ENCODE data around the gene ALPG.
"Not testable (repeated sequence)": the region's sequence is repeated elsewhere in the genome, so short reads cannot be mapped to it uniquely, and the experiment has no call there.

Gene ALPG

DNA sequence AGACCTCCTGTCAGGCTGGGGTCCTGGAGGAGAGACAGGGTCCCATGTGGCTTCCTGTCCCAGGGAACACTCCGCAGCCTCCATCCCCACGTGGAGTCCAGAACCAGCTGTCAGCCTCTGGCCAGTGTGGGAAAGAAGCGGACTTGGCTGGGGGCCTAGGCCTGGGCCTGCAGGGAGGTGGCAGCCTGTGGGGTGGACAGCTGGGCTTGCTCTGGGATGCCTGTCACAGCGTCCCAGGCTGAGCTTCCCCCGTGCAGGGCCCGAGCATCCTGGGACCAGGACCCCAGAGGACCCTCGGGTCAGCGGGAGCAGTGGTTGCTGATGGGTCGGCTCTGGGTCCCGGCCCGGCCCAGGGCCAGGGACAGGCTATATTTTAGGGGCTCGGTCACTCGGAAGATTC, 35.8 kb downstream of the ALPG start:
- DNase-seq, result not testable (repeated sequence)

DNA sequence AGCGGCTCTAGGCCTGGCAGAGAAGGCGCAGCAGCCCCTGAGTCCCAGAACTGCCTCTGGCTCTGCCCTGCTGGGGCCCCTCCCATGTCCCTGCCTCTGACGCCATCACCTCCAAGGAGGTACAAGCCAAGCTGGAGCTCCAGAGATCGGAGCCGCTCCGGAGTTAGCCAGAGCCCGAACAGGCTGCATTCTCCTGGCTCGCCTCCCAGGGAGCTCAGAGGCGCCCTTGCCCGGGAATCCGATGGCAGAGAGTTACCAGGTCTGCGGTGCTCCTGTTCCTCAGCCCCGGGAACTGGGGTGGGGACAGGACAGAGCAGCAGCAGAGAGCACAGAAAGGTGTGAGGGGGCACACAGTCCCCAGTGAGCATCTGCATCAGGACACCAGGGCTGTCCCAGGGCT, 36.4 kb downstream of the ALPG start:
- DNase-seq, result not testable (repeated sequence)

DNA sequence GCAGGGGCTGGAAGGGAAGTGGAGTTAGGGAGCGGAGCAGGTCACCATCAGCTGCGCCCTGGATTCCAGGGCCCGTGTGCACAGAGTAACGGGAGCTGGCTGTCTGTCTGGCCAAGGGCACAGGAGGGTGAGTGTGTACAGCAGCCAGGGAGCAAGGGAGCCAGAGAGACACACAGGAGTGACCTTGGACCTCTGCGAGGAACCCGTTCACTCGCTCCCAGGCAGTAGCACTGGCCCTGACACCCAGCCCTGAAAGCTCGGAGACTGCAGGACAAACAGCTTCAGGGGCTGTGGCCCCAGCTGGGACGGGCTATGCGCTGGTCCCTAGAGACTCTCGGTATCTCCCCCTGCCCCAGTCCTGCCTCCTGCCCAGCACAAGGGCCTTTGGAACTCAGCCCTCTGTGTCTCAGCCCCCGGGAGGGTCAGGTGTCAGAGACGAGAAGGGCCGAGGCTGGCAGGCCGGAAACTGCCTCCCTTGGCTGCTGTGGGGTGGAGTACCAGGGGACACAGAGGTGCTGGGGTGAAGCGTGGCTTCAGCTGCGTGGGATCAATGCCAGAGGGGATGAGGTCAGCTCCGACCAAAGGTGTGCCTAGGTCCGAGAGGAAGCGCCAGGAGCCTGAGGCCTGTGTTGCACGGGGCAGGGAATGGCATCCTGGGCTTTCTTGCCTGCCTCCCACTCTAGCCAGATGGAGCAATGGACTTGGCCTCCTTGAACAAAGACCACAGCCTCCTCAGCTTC, 37.2 kb downstream of the ALPG start:
- not testable (repeated sequence) for DNase-seq

DNA sequence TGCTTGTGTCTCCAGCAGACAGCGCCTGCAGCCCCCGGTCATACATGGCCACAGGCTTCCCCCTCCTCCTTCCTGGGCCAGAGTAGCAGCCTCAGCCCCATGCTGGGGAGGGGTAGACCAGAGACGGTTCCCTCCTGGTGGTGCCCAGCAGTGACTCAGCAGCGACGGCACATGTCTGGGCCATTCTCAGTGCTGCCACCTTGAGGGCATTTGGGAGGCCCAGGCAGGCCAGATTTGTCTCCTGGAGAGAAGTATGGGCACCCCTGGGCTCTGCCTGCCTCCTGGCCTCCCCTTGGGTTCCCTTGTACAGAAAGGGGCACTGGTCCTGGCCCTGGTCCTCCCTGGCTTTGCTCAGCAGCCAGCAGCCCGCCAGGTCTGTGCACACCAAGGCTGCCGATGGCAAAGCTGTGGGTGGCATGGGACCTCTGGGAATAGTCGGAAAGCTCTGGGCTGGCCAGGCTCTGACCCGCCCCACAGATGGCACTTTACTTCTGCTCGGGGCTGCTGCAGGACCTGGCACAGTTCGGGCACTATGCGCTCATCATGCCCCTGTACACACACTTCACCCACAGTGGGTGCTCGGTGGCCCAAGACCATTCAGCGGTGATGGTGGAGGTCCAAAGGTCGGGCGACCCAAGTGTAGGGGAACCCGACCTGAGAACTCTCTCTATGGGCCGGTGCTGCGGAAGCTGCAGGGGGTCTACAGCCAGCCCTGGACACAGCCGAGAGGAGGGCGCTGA, 37.9 kb downstream of the ALPG start:
- no peak for DNase-seq

DNA sequence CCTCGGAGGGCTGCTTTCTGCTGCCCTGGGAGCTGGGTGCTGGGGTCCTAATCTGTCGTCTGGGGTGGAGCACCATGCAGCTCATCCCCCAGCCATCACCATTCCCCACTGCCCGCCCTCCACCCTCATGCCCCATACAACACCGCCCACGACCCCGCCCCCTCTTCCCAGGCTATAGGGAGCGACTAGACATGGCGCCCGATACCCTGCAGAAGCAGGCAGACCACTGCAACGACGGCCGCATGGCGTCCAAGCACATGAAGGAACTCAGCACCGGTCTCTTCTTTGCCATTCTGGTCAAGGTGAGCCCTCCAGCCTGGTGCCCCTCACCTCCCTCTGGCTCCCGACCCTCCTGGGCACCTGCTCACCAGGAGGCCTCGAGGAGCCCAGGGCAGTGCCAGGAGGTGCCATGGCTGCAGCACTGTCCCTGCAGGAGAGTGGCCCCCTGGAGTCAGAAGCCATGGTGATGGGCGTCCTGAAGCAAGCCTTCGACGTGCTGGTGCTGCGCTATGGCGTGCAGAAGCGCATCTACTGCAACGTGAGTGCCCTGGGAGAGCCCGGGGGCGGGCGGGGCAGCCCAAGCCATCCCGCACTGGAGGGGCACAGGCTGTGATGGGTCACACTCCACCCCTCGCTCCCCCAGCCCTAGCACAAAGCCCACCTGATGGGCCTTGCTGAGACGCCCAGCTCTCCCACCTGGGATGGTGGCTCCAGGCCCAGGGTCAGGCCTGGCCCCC, 38.7 kb downstream of the ALPG start:
- DNase-seq, result not testable (repeated sequence)

DNA sequence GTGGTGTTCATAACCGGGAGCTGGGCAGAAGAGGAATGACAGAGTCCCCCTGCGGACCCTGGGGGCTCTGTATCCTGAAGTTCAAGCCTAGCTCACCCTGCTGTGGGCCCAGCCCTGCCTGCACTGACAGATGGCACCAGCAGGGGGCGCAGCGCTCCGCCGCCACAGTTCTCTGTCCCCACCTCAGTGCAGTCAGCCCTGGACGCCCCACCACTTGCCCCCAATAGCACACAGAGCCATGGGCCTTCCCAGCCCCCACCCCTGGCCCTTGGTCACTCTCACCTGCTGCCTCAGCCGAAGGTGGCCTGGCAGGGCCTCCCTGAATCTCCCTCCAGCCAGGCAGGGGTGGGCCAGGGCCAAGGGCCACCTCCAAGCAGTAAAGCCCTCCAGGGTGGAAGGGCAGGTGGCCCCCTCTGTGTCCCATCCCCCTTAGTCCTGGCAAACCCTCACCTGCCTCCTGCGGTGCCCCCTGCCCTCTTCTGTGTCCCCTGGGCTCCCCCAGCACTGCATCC, 39.7 kb downstream of the ALPG start:
- not testable (repeated sequence) for DNase-seq

DNA sequence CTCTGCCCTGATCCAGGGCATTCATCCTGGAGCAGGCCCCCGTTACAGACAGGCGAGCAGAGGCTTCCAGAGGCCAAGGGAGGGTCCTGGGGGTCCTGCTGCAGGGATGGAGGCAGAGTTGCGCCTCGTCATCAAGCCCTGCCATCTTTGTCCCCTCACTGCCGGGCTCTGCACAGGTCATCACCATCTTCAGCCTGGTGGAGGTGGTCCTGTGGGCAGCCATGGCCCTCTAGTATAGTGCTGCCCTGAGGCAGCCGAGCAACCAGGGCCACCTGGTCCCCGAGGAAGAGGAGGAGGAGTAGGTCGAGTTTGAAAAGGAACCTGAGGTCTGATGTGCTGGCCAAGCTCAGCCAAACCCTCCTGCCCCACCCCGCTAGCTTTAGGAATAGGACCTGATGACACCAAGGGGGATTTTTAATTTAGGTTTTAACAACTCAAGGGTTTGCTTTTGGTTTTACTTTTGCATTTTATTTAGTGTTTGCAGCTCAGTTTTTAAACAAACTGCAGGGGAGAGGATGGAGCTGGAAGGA, 40.5 kb downstream of the ALPG start:
- DNase-seq, result no peak

DNA sequence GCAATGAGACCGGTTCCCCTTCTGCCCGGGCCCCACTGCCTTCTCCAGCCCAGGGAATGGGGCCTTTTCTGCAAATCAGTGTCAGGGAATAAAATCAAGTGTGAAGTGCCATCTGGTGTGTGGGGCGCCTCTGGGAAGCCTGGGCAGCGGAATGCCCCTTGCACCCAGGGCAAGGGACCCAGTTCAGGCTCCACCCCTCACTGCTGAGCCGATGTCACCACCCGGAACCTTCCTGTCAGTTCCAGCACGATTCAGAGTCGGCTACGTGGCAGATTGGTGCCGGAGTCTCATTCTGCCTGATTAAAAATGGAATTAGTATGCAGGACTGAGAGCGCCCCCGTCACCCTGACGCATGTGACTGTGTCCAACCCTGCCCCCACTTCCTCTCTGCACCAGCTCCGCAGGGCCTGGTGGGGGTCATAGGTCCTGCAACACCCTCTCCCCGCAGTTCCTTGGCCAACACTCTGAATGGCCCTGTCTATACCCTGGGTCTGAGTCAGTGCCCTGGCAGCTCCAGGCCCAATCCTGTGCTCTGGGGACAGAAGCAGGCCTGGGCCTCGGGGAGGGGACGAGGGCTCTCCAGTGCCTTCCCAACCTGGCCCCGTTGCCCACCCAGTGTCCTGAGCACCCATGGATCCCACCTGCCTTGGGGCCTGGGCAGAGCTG, 41.1 kb downstream of the ALPG start:
- no peak for DNase-seq

DNA sequence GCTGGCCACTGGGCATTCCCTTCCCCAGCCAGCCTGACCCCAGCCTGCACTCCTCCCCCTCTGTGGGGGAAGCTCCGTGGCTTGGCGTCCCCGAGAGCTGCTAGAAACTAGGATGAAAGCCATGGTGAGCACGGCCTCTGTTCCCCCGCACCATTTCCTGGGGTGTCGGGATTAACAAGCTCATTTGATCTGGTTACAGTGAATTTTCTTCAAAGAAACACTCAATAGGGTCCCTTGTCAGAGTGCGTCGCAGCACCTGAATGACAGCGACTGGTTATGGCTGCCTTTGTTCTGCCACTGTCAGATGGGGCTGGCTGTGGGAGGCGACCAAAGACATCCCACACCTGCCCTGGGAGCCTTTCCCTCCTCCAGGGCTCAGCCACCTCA, 41.7 kb downstream of the ALPG start:
- DNase-seq, result no peak

DNA sequence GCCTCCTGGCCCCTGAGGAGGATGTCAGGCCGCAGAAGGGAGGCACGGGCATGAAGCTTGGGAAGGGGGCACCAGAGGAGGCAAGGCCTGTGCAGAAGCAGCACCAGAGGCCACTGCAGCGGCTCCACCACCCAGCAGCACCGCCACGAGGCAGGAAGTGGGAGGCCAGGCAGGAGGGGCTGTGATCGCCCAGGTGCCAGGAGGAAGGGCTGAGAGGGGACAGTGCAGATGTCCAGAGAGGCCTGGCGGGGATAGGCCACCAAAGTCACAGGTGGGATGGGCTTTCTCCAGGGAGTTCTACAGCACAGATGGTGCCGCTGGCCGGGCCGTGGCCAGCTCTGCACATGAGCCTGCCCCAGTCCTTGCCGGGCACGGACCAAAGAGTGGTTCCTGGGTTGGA, 43.3 kb downstream of the ALPG start:
- DNase-seq, result no peak

DNA sequence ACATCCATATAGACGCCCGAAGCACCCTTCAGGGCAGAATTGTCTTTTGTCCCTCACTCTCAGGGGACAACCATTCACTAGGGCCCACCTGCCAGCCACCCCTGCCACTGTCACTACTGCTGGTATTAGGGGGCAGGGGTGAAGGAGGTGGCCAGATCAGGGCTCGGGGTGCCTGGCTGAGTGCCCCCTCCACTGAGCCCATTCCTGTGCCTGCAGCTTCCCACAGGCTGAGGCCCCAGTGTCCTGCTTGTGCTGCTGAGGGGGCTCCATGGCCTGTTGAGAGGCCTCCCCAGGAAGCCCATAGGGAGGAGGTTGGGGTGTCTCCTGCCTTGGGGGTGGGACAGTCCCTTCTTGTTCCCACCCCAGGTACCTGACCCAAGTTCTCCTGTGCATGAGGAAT, 45.0 kb downstream of the ALPG start:
- not testable (repeated sequence) for DNase-seq

DNA sequence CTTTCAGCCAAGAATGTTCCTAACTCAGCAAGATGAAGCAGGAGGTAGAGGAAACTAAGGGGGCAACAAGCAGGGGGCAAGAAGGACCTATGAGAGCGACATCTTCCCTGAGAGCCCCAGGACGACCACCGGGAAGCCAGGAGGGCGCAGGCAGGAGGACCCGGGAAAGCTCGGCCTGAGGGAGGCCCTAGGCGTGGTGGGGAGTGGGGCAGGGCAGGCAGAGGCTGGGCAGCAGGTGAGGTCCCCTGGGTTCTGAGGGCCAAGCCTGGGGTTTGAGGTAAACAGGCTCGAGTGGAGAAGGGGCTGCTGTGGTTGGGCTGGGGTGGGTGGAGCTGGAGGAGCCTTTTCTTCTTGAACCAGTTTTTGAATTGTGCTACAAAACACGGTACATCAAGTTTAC, 48.0 kb downstream of the ALPG start:
- no peak for DNase-seq

DNA sequence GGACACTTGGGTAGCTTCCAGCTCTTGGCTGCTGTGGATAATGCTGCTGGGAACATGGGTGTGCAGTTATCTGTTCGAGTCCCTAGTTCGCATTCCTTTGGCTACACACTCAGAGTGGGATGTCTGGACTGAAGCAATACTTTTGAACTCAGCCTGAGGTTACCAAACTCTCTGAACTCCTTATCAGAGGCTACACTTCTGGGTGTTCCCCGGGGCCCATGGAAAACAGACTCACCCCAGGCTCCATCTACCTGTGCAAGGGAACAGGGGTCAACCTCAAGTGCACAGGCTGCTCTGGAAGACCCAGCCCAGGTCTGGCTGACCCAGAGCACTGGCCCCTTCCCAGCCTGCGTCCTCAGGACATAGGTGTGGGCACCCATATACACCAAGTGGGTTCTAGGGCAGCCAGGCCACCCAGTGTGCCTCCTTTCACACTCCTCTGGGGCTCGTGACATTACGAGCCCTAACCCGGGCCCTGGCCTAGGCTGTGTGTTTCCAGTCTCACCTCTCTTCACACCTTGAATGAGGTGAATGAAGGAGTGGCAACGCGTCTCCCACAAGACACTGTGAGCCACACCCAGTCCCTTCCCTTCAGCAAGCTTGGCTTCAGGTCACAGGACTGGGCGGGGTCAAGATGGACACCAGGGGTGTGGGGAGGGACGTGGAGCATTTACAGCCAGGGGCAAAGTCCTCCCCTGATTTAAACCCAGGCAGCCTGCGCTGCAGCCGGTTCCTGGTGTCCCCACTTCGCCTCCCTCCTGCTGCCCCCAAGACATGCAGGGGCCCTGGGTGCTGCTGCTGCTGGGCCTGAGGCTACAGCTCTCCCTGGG, 49.0 kb downstream of the ALPG start, which contains the start of gene ALPI:
ALPI (plus strand) TSS at position 728 of the 830 bp plus-strand sequence; CDS start at position 775, 47 bp downstream.
- DNase-seq, result no peak

DNA sequence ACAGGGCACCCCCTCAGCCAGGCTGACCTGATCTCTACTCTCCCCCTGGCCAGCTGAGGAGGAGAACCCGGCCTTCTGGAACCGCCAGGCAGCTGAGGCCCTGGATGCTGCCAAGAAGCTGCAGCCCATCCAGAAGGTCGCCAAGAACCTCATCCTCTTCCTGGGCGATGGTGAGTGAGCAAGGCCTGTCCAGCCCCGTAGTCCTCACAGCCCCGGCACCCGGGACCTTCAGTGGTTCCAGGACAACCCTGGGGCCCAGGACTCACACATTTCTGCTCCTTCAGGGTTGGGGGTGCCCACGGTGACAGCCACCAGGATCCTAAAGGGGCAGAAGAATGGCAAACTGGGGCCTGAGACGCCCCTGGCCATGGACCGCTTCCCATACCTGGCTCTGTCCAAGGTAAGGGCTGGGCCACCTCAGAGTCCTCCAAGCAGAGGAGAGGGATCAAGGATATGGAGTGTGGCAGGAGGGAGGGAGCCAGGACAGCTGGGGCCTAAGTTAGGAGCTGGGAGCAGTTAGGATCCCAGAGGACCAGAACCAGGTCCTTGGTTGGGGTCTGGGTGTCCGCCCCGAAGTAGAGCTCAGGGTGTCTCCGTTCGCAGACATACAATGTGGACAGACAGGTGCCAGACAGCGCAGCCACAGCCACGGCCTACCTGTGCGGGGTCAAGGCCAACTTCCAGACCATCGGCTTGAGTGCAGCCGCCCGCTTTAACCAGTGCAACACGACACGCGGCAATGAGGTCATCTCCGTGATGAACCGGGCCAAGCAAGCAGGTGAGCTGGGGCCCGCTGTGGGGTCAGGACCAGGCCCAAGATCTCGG, 49.9 kb downstream of the ALPG start:
- no peak for DNase-seq

DNA sequence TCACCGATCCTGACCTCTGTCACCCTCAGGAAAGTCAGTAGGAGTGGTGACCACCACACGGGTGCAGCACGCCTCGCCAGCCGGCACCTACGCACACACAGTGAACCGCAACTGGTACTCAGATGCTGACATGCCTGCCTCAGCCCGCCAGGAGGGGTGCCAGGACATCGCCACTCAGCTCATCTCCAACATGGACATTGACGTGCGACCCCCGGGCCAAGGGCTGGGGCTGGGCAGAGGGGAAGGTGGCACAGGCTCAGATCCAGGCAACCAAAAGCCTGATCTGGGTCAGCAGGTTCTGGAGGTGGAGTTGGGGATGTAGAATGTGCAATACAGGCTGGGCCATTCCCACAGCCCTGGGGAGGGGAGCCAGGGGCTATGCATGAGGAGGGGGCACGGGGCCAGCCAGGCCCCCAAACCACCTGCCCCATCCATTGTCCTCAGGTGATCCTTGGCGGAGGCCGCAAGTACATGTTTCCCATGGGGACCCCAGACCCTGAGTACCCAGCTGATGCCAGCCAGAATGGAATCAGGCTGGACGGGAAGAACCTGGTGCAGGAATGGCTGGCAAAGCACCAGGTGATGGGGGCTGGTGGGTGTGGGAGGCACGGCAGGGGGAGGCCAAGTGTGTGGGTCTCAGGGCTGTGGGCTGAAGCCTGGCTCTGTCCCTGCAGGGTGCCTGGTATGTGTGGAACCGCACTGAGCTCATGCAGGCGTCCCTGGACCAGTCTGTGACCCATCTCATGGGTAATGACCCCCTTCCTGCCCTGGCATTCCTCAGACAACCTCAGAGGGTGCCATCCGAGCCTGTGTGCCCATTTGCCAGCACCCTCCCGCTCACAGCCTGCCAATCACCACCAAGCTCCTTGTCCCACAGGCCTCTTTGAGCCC, 50.7 kb downstream of the ALPG start:
- no peak for DNase-seq

DNA sequence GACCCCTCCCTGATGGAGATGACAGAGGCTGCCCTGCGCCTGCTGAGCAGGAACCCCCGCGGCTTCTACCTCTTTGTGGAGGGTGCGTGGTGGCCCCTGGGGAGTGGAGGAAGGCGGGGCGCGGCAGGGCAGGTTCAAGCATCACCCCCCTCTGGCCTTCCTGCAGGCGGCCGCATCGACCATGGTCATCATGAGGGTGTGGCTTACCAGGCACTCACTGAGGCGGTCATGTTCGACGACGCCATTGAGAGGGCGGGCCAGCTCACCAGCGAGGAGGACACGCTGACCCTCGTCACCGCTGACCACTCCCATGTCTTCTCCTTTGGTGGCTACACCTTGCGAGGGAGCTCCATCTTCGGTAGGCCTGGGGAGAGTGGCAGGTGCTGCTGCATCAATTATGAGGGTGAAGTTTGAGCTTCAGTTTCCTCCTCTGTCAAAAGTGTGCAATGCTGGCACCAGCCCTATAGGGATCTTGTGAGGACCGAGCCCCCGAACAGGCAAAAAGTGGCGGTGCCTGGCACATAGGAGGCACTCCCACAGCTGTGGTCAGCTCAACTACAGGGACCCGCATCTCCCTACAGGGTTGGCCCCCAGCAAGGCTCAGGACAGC, 51.5 kb downstream of the ALPG start:
- no peak for DNase-seq

DNA sequence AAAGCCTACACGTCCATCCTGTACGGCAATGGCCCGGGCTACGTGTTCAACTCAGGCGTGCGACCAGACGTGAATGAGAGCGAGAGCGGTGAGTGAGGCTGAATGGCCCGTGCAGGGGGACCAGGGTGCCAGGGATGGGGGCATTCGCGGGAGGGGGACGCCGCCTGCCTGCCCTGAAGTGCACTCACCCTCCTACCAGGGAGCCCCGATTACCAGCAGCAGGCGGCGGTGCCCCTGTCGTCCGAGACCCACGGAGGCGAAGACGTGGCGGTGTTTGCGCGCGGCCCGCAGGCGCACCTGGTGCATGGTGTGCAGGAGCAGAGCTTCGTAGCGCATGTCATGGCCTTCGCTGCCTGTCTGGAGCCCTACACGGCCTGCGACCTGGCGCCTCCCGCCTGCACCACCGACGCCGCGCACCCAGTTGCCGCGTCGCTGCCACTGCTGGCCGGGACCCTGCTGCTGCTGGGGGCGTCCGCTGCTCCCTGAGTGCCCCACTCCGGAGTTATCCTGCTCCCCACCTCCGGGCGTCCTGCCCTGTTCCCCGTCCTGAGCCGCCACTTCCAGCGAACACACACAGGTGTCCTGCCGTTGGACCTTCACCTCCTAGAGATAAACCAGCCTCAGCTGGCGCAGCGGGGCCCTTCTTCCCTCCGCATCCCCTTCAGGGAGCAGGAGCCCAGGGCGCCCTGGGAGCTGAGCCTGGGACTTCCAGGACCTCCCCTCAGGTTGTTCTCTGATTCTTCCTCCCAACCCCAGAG, 52.2 kb downstream of the ALPG start:
- no peak for DNase-seq

DNA sequence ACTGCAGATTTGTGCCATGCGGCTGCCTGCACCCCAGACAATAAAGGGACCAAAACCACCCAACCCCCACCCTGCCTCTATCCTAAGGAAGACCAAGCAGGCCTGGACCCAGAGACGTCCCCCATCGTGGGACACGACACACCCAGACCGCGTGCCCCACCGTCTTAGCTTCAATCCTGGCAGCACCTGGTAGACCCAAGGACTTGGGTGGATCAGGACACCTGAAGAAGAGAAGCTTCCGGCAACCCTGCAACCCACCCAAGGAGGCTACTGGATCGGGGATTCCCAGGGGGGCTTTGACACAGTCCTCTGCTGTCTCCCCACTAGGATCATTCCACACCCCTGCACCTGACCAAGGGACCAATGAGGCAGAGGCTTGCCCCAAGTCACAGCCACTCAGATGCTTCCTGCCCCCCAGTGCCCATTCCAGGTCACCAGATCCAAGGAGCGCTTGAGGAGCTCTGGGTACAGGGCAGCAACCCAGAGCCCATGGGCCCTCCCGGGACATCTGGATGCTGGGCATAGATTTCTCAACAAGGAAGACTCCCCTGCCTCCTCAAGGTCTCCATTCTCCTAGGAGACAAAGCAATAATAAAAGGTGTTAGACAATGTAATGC, 52.9 kb downstream of the ALPG start:
- no peak for DNase-seq
